Hippocampal formation (tissue), 2 donors: Measurements from ENCODE around the gene KRTAP23-1.

ENCODE experiments used
- DNase-seq, 2 donors: peaks; one replicate each; lab custom pipeline; 2025; lab: John Stamatoyannopoulos, UW

KRTAP23-1 gene, protein sequence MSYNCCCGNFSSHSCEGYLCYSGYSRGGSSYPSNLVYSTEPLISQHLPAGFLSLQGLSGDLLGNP

DNA sequence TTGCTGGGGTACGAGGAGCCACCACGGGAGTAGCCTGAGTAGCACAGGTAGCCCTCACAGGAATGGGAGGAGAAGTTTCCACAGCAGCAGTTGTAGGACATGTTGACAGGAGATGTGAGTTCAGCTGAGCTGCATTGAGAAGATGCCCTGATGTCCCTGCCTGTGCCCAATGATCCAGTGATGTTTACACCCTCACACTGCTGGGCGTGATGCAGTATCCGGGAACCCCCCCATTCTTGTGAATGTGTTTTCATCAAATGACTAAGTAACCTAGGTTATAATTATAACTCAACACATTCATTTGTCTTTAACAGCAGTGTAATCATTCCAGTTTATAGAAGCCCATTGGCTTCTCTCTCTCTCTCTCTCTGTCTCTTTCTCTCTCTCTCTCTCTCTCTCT lies at the start of gene KRTAP23-1:
Gene KRTAP23-1 (minus strand): TSS at position 101 of the 400 bp plus-strand sequence. CDS start 0 bp downstream, at position 101.
- no peak for DNase-seq

DNA sequence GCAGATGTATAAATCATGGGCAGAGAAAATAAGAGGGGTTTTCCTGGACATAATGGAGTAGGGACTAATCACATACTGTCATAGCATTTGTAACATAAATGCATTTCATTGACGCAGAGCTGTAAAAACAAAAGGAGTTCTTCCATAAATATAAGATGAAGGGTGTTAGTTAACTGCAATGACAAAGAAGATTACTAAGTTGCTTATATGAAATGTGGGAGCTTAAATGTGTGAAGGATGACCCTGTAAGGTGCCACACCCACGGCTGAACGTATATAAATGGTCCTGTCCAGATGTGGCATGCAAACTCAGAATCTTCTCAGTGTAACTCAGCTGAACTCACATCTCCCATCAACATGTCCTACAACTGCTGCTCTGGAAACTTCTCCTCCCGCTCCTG lies 47.3 kb upstream of the KRTAP23-1 start, which contains the start of gene KRTAP13-1:
Gene KRTAP13-1 (plus strand): TSS at position 301 of the 400 bp plus-strand sequence. CDS start 56 bp downstream, at position 357.
- no peak for DNase-seq

DNA sequence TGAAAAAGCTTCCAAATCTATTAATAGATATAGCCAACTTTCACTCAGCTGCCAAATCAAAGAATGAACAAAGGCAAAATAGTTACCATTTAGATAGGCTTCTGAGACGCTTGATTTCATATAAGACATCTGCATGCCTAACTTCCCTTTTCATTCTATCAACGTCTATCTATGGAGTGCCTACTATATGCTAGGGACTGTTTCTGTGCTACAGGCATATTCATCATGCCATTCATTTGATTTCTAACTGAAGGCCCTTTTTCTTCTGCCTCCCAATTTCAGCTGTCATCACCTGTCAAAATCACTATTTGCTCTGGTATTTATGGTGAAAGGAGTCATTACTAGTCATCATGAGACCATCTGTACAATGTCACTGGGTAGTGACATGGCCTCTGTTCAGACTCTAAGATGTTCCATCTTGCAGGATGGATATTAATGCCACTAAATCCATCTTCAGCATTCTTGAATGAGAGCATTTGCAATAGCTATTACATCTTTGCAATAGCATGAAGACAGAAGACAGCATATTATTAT lies 43.2 kb upstream of the KRTAP23-1 start:
- DNase-seq, result no peak

DNA sequence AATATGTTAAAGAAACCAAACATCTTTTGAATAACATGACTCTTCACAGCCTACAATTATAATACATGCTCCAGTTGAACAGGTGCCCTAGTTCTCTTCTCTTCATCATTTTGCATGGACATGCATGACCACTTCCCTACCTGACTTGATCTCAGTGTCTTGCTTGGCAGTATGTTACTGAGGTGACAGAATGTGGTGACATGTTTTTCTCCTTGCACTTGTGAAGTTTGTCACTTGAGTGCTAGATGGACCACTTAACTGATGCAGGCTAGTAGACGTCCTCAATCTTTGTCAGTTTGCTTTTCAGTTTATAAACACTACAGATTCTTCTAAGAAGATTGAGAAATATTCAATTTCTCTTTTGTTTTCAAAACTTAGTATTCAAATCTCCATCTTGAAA lies 33.8 kb upstream of the KRTAP23-1 start:
- DNase-seq, result no peak

DNA sequence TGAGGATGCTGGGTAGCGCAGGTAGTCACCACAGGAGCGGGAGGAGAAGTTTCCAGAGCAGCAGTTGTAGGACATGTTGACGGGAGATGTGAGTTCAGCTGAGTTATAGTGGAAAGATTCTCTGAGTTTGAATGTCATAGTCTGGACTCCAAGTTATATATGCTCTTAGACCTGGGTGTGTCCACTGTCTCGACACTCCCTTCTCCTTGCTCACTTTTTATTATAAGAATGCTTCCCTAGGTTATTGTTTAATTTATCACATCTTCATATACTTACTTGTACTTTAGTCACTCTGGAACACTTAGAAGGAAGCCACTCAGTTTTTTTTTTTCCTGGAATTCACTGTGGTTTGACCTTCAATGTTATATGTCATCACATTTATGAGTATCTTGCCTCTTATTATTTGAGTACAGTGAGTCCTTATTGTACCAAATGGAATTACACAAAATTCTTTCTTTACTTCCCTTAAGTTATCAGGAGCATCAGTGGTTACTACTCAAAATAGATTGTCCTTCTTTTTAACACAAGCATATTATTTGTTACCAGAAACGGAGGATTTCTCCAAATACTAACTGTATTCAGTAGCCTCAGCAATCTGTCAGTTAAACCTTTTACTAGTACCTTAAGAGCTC lies 23.8 kb upstream of the KRTAP23-1 start, which contains the start of gene KRTAP13-2:
Gene KRTAP13-2 (minus strand): TSS at position 133 of the 632 bp plus-strand sequence. CDS start 58 bp downstream, at position 75.
- DNase-seq, result no peak

DNA sequence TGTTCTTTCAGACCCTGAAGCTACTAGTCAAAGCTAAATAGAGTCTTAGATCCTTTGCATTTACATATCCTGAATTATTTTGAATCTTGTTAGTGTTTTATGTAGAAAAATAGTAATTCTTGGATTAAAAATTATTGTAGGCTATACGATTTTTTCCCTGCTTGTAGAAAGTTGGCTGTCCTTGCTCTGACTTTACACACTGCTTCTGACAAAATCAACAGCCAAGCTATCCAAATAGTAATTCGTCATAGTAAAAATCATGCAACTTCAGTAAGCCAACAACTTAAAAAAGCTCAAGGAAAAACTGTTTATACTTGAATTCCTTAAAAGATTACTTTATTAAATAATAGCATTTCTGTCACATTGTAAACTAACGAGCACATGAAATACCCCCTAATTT lies 7.5 kb upstream of the KRTAP23-1 start:
- no peak for DNase-seq

DNA sequence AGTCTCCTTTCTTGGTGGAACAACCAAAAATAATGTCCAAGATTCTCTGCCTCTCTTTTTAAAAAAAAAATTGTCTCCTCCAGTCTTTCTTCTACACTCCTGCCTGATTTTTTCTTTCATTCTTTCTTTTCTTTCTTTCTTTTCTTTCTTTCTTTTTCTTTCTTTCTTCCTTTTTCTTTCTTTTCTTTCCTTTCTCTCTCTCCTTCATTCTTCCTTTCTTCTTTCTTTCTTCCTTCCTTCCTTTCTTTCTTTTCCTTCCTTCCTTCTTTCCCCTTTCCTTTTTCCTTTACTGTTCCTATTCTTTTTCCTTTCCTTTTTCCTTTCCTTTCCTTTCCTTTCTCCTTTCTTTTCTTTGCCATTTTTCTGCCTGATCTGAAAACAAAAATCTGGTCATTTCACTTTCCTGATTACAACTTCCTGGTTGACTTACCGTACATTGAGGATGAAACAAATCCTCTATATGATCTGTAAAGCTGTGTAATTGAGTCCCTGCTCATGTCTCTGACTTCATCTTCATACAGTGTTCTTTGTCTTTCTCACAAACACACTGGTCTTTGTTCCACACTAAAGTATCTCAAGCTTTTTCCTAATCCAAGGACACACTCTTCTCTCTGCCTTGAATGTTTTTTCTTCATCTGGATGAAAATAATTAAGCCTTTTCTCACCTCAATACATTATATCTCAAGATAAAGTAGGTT lies 6.1 kb upstream of the KRTAP23-1 start:
- DNase-seq, result no peak

DNA sequence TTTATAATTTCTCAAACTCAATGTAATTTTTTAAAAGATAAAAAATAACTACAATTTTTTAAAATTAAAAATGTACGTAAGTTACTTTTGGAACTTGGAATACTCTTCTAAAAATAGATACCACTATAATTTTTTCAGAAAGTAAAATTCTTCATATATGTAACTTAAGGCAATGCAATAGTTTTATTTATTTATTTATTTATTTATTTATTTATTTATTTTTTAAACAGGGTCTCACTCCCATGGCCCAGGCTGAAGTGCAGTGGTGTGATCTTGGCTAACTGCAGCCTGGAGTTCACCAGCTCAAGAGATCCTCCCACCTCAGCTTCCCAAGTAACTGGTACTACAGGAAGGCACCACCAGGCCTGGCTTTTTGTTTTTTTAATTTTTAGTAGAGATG lies 3.1 kb upstream of the KRTAP23-1 start:
- no peak for DNase-seq

DNA sequence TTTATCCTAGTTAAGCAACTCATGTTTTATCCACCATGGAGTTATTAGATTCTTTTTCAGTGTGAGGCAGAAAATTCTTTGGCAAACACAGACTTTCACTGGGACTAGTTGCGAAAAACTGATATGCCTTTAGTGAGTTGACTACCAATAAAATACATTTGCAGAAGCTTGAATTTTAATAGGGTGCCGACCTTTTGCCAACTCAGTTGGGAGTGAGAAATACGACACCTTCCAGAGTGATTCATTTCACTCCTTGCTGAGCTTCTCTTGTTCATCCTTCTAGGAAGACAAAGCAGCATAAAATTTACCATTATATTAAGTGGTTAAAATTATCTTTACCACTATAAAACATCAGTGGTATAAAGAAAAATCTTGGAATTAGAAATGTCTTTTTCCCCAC lies 1.2 kb upstream of the KRTAP23-1 start:
- DNase-seq, result no peak

DNA sequence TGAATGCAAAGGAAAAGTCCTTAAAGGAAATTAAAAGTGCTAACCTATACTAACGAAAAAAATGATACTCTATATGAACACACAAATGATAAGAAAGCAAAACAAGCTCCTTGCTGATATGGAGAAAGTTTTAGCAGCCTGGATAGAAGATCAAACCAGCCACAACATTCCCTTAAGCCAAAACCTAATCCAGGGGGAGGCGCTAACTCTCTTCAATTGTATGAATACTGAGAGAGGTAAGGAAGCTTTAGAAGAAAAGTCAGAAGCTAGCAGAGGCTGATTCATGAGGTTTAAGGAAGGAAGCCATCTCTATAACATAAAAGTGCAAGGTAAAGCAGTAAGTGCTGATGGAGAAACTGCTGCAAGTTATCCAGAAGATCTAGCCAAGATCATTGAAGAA lies 3.4 kb downstream of the KRTAP23-1 start:
- no peak for DNase-seq

DNA sequence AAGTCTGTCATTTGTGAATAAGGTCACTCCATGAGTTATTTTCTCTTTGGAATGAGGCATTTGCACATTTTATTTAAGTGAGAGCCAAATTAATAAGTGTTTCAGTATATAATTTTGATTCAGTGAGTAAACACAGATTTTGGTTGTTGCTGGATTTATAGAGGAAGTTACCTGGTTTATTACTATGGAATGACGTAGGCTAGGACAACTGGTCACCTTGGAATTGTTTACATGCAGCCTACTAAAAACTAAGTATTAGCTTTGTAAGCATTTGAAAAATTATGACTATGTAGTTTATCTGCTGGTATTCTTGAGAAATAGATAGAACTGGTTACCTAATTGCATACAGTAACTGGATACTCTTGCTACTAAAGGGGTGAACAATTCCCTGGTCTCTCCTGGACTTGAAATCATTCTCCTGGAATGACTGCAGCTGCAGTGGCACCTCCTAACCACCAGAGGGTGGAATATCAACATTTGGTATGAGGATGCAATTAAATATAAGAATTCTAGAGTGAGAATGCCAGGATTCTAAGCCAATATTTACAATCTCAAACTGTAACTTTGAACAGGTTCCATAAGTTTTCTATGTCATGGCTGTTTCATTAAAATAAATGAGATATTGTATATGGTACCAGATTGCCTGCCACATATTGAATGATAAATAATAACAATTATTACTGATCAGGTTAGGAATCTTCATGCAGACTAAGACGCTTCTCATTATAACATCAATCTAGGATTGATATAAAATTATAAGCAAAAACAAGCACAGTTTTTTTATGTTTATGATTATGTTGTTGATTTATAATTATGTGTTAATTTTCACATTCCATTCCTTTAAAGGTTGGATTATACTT lies 7.5 kb downstream of the KRTAP23-1 start:
- peak in 1 of 2 donors; percentile 1 for DNase-seq

DNA sequence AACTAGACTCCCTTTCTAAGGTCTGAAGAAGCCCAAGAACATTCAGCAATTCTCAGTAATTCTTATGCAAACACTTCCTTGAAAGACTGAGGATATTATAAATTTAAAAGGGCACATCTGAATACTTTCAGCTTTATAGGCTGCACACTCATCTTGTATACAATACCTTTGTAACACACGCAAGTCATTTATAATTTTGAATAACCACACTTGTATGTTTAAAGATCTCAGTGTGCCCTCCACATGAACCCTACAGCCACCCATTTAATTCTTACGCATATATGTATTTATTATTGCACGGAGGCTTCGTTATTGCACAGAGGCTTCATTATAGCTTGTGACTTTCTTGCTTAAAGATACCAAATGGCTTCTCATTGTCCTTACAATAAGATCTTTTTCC lies 9.7 kb downstream of the KRTAP23-1 start:
- DNase-seq, result no peak

DNA sequence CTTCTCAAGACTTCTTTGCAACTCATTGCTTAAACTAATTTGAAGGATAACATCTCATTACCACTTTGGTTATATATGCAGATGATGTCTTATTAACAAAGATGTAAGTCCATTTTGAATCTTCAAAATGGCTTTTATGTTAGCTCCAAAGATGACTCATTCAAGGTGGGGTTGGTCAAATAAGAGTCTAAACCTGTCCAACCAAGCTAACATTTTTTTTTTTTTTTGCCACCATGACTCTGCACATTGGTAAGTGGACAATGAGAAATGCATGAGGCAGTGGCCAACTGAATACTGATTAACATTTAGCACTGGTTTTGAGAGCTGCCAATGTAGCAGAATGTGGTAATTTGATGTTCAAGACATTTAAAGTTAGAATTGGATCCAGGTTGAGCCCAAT lies 10.6 kb downstream of the KRTAP23-1 start:
- DNase-seq, result no peak

DNA sequence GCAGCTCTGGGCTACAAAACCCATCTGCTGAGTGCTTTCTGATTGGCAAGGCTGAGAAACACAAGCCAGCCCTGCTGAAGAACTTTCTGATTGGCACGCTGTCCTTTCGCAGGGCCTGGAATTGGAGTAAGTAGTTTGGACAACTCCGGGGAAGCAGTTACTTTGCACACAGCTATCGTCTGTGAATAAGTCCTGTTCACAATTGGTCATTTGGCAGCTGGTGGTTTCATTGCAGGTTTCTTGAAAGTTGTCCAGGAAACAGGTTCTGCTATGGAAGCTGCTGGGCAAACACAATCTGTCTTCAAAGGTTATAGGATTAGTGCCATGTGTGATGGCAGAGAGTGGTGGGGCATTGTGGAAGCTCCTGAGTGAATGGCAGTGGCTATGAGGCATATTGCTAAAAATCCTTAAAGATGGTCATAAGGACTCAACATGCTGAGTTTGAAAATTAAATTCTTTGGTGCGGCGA lies 11.1 kb downstream of the KRTAP23-1 start, which contains the start of gene KRTAP27-1:
Gene KRTAP27-1 (minus strand): TSS at position 419 of the 469 bp plus-strand sequence. CDS start 26 bp downstream, at position 393.
- DNase-seq, result no peak

DNA sequence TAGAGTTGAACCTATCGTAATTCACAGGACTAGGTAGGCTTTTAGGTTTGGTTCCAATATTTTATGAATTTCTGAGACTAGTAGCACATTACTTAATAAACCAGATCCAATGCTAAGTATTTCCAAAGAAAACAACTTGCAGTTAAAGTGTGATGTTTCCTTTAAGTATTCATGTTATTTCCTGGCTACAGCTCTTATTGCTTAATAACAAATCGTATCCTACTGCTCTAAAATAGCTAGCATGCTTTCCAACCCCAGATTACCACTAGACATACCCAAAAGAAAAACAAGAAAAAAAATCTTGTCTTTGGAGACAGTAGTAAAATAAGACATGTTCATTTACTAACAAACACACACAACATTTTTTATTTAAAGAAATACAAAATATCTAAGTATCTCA lies 11.8 kb downstream of the KRTAP23-1 start:
- DNase-seq, result no peak

DNA sequence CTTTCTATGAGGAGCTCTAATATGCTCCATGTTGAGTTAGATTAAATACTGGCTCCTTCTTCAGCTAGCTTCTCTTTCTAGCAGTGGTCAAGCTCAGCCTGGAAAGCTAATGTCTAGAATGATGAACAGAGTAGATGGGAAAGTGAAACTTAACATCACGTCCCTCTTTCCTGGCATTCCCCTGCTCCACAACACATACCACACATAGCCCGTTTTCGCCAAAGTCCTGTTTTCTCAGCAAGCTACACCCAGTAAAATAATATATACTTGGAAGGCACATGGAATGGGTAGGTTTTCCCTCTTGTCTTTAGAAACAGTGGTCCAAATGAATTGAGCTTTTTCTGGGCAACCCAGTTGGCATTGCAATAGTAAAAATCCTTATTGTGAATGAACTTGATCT lies 14.7 kb downstream of the KRTAP23-1 start:
- DNase-seq, result no peak

DNA sequence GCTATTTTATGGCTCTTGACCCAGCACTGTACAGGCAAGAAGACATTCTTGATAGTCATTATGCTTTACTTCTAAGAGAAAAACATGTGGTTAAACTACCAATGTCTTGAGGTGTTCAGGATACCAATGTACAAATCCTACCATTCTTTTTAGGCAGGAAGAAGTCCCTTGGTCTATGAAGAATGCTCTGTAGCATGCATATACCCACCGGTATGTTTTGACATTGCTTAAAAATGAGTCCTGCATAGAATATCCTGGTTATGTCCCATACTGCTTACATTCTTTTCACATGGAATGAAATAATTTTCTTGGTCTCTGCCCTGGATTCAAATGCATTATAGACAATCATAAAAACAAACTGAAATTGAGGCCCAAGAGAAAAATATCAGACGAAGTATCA lies 15.7 kb downstream of the KRTAP23-1 start:
- DNase-seq, result no peak

DNA sequence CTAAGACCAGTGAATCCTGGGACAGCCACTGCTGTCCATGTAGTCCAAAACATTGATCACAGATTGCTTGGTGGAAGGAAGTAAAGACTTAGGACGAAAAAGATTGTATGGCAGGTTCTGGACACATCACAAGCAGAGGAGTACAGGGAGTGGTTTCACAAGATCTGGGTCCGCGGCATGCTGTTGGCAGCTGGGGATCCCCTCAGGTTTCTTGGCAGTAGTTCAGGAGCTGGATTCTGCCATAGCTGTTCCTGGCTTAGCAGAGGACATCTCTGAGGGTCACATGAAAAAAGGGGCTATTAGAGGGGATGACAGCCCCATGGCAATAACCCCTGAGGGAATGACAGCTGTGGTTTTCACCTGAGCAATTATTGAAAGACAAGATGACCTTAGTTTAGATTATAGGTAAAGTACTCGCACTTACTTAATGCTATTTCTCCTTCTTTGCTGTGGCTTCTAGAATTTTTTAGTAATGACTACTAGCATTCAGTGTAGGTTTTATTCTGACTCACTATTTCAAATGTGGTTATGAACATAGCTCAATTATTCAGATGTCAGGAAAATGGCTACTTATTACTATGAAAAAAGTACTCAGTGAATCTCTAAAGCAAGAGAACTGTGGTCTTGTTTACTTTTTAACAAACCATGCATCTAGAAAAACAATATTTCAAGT lies 19.1 kb downstream of the KRTAP23-1 start:
- DNase-seq, result no peak

DNA sequence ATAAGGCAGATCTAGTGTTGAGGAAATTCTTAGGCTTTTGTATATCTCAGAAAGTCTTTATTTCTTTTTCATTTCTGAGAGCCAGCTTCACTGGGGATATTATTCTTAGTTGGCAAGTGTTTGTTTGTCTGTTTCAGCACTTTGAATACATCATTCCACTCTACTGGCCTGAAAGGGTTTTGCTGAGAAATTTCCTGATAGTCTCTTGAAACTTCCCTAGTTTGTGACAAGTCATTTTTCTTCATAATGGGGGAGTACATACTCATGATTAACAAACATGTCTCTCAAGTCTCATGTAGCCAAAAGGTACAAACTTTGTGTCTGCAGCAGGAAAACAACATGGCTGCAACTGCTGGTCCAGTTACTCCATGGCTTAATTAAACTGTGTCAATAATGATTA lies 22.0 kb downstream of the KRTAP23-1 start:
- DNase-seq, result no peak

DNA sequence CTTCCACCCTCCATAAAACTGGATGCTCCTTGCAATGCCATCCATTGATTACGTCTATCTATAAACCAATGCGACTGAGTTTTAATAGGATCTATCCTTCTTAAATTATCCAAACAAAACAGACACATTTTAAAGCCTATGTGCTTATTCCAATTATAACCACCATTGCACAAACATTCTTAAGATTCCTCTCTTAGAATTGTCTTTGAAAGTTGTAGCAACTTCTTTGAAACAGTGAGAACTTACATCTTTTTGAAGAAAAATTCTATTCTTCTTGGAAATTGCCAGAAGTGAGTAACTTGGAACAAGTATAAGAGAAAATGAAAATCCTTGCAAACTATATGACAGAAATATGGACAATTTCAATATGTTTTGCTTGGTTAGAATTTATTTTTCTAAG lies 28.2 kb downstream of the KRTAP23-1 start, which contains the start of gene KRTAP26-1:
Gene KRTAP26-1 (minus strand): TSS at position 101 of the 400 bp plus-strand sequence. CDS start 280 bp downstream, outside the sequence.
- no peak for DNase-seq

DNA sequence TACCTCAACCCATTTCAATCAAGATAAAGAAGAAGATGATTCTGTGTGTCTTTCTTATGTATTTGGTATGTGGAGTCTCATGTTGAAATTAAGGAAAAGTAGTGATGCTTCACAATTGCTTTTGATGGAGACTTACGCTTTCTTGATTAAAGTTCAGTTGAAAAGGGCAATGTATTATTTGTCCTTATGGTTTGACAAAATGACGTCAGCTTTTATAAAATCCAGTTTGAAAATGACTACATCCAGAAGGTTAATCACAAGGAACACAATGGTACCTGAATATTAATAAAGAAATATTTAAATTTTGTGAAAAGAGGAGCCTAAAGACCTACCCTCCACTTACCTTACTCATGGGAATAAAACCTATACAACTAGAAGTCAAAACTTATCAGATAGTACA lies 32.7 kb downstream of the KRTAP23-1 start:
- DNase-seq, result no peak
